GM23248 (cell line): ENCODE results near the gene REXO4. TPM values are rescaled to one million over a fixed set of nuclear protein-coding genes. Genes with fewer than 3 reads are reported as not detected.
A peak's percentile ranks its signal among the peaks of the same experiment; 100 is the strongest.

Experiments used
- DNase-seq: peaks from one replicate; pipeline ENCODE4 v3.0.0-alpha.2; 2015
- H2AFZ ChIP-seq: fragments of 200-600 bp; sonication (generic); 2 replicates; pipeline ENCODE4 v1.6.1; 2016; ENCODE audit warnings: antibody characterized with exemption
- H3F3A ChIP-seq: fragments of 200-600 bp; sonication (generic); 2 replicates; pipeline ENCODE4 v1.6.1; 2016; ENCODE audit warnings: mild to moderate bottlenecking, antibody characterized with exemption, mixed run types; ENCODE audit not compliant: insufficient read depth
- H3K27ac ChIP-seq: fragments of 200-600 bp; sonication (generic); 2 replicates; pipeline ENCODE4 v1.5.1; 2016; ENCODE audit warnings: mild to moderate bottlenecking
- H3K27me3 ChIP-seq: fragments of 200-600 bp; sonication (generic); replicated peaks from 2 replicates; pipeline ENCODE4 v1.6.1; 2016; ENCODE audit warnings: mild to moderate bottlenecking; ENCODE audit not compliant: insufficient read depth
- H3K36me3 ChIP-seq: fragments of 200-600 bp; sonication (generic); 2 replicates; pipeline ENCODE4 v1.6.1; 2016; ENCODE audit warnings: low read depth, mild to moderate bottlenecking
- H3K4me1 ChIP-seq: fragments of 200-600 bp; sonication (generic); 2 replicates; pipeline ENCODE4 v1.6.1; 2016; ENCODE audit warnings: mild to moderate bottlenecking; ENCODE audit not compliant: insufficient read depth
- H3K4me2 ChIP-seq: fragments of 200-600 bp; sonication (generic); one replicate; pipeline ENCODE4 v1.6.1; 2016; ENCODE audit warnings: mild to moderate bottlenecking; ENCODE audit not compliant: unreplicated experiment
- H3K4me3 ChIP-seq: fragments of 200-600 bp; sonication (generic); 2 replicates; pipeline ENCODE4 v1.5.1; 2016; ENCODE audit warnings: mild to moderate bottlenecking
- H3K79me2 ChIP-seq: fragments of 200-600 bp; sonication (generic); 2 replicates; pipeline ENCODE4 v1.6.1; 2016; ENCODE audit warnings: mild to moderate bottlenecking; ENCODE audit not compliant: insufficient read depth
- H3K9ac ChIP-seq: fragments of 200-600 bp; sonication (generic); 2 replicates; pipeline ENCODE4 v1.6.1; 2016; ENCODE audit warnings: mild to moderate bottlenecking
- H3K9me2 ChIP-seq: fragments of 200-600 bp; sonication (generic); 2 replicates; pipeline ENCODE4 v1.6.1; 2016; ENCODE audit warnings: mixed run types, mild to moderate bottlenecking, moderate library complexity; ENCODE audit not compliant: insufficient read depth
- H3K9me3 ChIP-seq: fragments of 200-600 bp; sonication (generic); one replicate; pipeline ENCODE4 v1.6.1; 2017; ENCODE audit warnings: low read depth
- H4K20me1 ChIP-seq: fragments of 200-600 bp; sonication (generic); 2 replicates; pipeline ENCODE4 v1.6.0; 2016; ENCODE audit not compliant: insufficient read depth
- EZH2 ChIP-seq: fragments of 200-600 bp; sonication (generic); IDR thresholded peaks from 2 replicates; pipeline ENCODE4 v1.6.1; 2018; ENCODE audit warnings: antibody characterized with exemption, mild to moderate bottlenecking; ENCODE audit not compliant: insufficient read depth, poor library complexity, severe bottlenecking
- EZH2phosphoT487 ChIP-seq: fragments of 200-600 bp; sonication (generic); IDR thresholded peaks from 2 replicates; pipeline ENCODE4 v1.6.1; 2018; ENCODE audit warnings: antibody characterized with exemption, moderate library complexity, mild to moderate bottlenecking, low read depth; ENCODE audit not compliant: insufficient read depth
- WGBS, 2 experiments: methylation state at CpG; one replicate each; pipeline ENCODE4 v1.1.6; 2015 to 2017; ENCODE audit warnings: low lambda C conversion rate in 2 of 2, low coverage in 1 of 2; ENCODE audit errors: missing lambda C conversion rate in 2 of 2; 5-methylcytosine and 5-hydroxymethylcytosine counted together
- in situ Hi-C: fragments of 300-500 bp; cut with MboI; formaldehyde crosslinking; loops from 2 replicates; pipeline ENCODE4 v1.15.0; 2020
- polyA plus RNA-seq: library from polyadenylated mRNA; unstranded; fragments of >200 nt; fragmentation: Nextera tagmentation; extraction: Ambion mirVana; gene quantifications from 2 replicates; pipeline ENCODE4 v1.2.1, GENCODE V29; 2016
- total RNA-seq: library from RNA; depleted of rRNA; stranded (reverse); fragments of >200 nt; shearing (Covaris generic); gene quantifications from 2 replicates; pipeline ENCODE4 v1.2.3, GENCODE V29; 2014

REXO4 gene
- total and polyA plus RNA-seq, 2 experiments from 2014 or later, result 17.5 to 26.9 TPM

DNA sequence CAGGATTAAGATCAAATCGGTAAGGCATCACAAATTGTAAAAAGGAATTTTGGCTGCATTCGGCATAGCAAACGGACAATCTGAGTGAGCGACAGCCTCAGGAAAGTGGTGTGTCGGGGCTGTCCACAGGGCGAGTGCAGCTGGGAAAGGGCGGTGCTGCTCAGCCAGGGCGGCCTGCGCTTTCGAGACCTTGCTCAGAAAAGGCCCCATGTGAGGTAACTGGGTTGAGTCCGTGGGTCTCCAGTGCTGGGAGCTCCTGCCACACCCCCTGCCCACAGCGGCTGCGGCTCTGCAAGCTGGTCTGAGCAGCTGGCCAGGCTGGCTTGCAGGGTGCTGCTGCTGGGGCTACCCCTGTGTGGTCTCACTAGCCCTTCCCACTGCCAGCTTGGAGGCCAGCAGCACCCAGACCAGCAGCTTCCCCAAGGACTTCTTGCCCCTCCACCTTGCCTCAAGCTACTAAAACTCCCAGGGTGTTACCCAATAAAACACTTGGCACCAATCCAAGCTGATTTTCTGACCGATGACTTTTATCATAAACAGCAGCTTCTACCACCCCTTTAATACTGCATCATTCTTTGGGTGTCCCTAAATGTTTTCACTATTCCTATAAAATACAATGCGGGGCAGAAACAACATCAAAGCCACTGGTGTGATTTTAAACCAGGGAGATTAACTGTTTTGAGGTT lies 55.3 kb downstream of the REXO4 start:
- 83 to 85% methylated on average over 14 to 15 of the region's 15 CpGs for WGBS, 2 experiments
- no peaks in the 10 kb centered on the region for H3K9me2 ChIP-seq

GRCh38 chr9:133361507-133362092 lies 56.2 kb downstream of the REXO4 start:
- no peak overlapping the region for H2AFZ ChIP-seq
- peaks cover 9% of the 10 kb centered on the region; the same call in 1 of the 2 replicates for H4K20me1 ChIP-seq
- H3F3A ChIP-seq, result peaks cover 51% of the 10 kb centered on the region
- 0 out of 2 replicates have a peak overlapping the region, but pooled peaks have one; percentile 28 for H3K9ac ChIP-seq
- H3K4me3 ChIP-seq, result no peak overlapping the region
- peaks cover 85% of the 10 kb centered on the region for H3K79me2 ChIP-seq
- H3K27me3 ChIP-seq, result no peaks in the 10 kb centered on the region
- H3K36me3 ChIP-seq, result peaks cover 57% of the 10 kb centered on the region
- 81 to 89% methylated on average over 13 of the region's 13 CpGs for WGBS, 2 experiments
- H3K27ac ChIP-seq, result no peak overlapping the region
- no peaks in the 10 kb centered on the region for H3K4me1 ChIP-seq
- TF ChIP-seq EZH2 (no peak), EZH2phosphoT487 (no peak)
- H3K9me2 ChIP-seq, result no peaks in the 10 kb centered on the region
- DNase-seq, result no peak
- no peak overlapping the region for H3K4me2 ChIP-seq
- H3K9me3 ChIP-seq, result no peaks in the 10 kb centered on the region
- in situ Hi-C loops, result no loop called here

More for the DNA sequence above, 55.3 kb downstream of the REXO4 start:
- no peak overlapping the region for H3K4me3 ChIP-seq
- in situ Hi-C loops, result no loop called here
- no peak overlapping the region for H3K9ac ChIP-seq
- H3K4me1 ChIP-seq, result no peaks in the 10 kb centered on the region
- H4K20me1 ChIP-seq, result peaks cover 16% of the 10 kb centered on the region; the same call in 1 of the 2 replicates
- H3K4me2 ChIP-seq, result no peak overlapping the region
- peaks cover 58% of the 10 kb centered on the region for H3K36me3 ChIP-seq
- no peak overlapping the region for H3K27ac ChIP-seq
- no peak for DNase-seq
- H2AFZ ChIP-seq, result no peak overlapping the region
- peaks cover 88% of the 10 kb centered on the region for H3K79me2 ChIP-seq
- no peaks in the 10 kb centered on the region for H3K9me3 ChIP-seq
- H3F3A ChIP-seq, result peaks cover 49% of the 10 kb centered on the region
- TF ChIP-seq EZH2 (no peak), EZH2phosphoT487 (no peak)
- H3K27me3 ChIP-seq, result no peaks in the 10 kb centered on the region

GRCh38 chr9:133360400-133361393 lies 57.1 kb downstream of the REXO4 start:
- Histone ChIP-seq H3K4me3 (no peak overlapping the region), H4K20me1 (0 out of 2 replicates have a peak, but pooled peaks cover 2% of the 10 kb centered on the region), H2AFZ (no peak overlapping the region), H3K4me2 (no peak overlapping the region), H3K9me2 (no peaks in the 10 kb centered on the region), H3K79me2 (peaks cover 80% of the 10 kb centered on the region), H3F3A (peaks cover 52% of the 10 kb centered on the region), H3K9ac (peak overlapping the region; percentile 28), H3K9me3 (no peaks in the 10 kb centered on the region), H3K36me3 (peaks cover 48% of the 10 kb centered on the region), H3K27me3 (no peaks in the 10 kb centered on the region), H3K27ac (no peak overlapping the region; the same call in 1 of the 2 replicates), H3K4me1 (no peaks in the 10 kb centered on the region)
- DNase-seq, result no peak
- TF ChIP-seq EZH2phosphoT487 (no peak), EZH2 (no peak)
- 78 to 81% methylated on average over 21 of the region's 21 CpGs for WGBS, 2 experiments
- in situ Hi-C loops, result no loop called here
